ENCODE data around the gene THTPA. TPM values are rescaled to one million over a fixed set of nuclear protein-coding genes. Genes with fewer than 3 reads are reported as not detected.
A peak's percentile ranks its signal among the peaks of the same experiment; 100 is the strongest.

Gene THTPA
- total RNA-seq, 1 experiment from 2014 or later = 20.0 TPM

GRCh38 chr14:23538785-23539184, 17.3 kb upstream of the THTPA start:
- Mint-ChIP-seq H3K4me1 (peaks cover 57% of the 10 kb centered on the region), H3K36me3 (peaks cover 28% of the 10 kb centered on the region), H3K27ac (peak overlapping the region; percentile 100), H3K9me3 (no peaks in the 10 kb centered on the region), H3K27me3 (ENCODE audit: low read depth) (no peaks in the 10 kb centered on the region), H3K4me3 (peak overlapping the region; percentile 83)
- POLR2A ChIA-PET = interaction anchor here (0.6 to 5.5 kb wide), 13 partner anchors 10 to 761 kb away, joined by 3 to 102 read pairs (median 14); partner anchors contain the start of genes DHRS1, JPH4, NOP9 and PABPN1
- DNase-seq (ENCODE audit: low spot score) = peak; percentile 58
- CTCF ChIA-PET = interaction anchor here (0.5 to 7.8 kb wide), 23 partner anchors 8 to 967 kb away, joined by 3 to 181 read pairs (median 6); partner anchors contain the start of genes AP1G2, NGDN and ZFHX2
- 0 out of 2 replicates have a peak, but pooled peaks have one; percentile 65 for TF ChIP-seq ERG (CRISPR knock-in tag; IDR thresholded peaks at IDR 0.05)
- TF ChIP-seq JUN (CRISPR knock-in tag; IDR thresholded peaks at IDR 0.05) = no peak
- TF ChIP-seq ATF1 (CRISPR knock-in tag; IDR thresholded peaks at IDR 0.05) = no peak
- TF ChIP-seq CBFB (CRISPR knock-in tag; IDR thresholded peaks at IDR 0.05; ENCODE audit: low read depth) = no peak
- peak; percentile 94 for TF ChIP-seq ZNF263 (CRISPR knock-in tag; IDR thresholded peaks at IDR 0.05; ENCODE audit: low read depth)
- TF ChIP-seq USF1 (CRISPR knock-in tag; IDR thresholded peaks at IDR 0.05) = no peak
- TF ChIP-seq ZNF281 (CRISPR knock-in tag; IDR thresholded peaks at IDR 0.05) = peak; percentile 44; the same call in 1 of the 2 replicates
- ATAC-seq = peak; percentile 6

- Mint-ChIP-seq H3K36me3 (peaks cover 23% of the 10 kb centered on the region), H3K4me1 (peaks cover 57% of the 10 kb centered on the region), H3K27ac (peak overlapping the region; percentile 100), H3K9me3 (no peaks in the 10 kb centered on the region), H3K4me3 (peak overlapping the region; percentile 83), H3K27me3 (ENCODE audit: low read depth) (no peaks in the 10 kb centered on the region)
- ChIA-PET CTCF (interaction anchor here (0.5 to 7.8 kb wide), 19 partner anchors 10 to 968 kb away, joined by 3 to 181 read pairs (median 6); partner anchors contain the start of genes AP1G2, NGDN and ZFHX2), POLR2A (interaction anchor here (0.6 to 5.5 kb wide), 11 partner anchors 9 to 219 kb away, joined by 3 to 102 read pairs (median 19); partner anchors contain the start of genes JPH4, PABPN1, THTPA and ZFHX2)
- ATAC-seq = peak; percentile 22
- DNase-seq (ENCODE audit: low spot score) = peak; percentile 77
- 0 out of 2 replicates have a peak, but pooled peaks have one; percentile 53 for TF ChIP-seq MYBL2 (CRISPR knock-in tag; IDR thresholded peaks at IDR 0.05)
- no peak for TF ChIP-seq TP53 (CRISPR knock-in tag; IDR thresholded peaks at IDR 0.05)
- TF ChIP-seq ZNF532 (CRISPR knock-in tag; IDR thresholded peaks at IDR 0.05; ENCODE audit: borderline replicate concordance) = no peak
- TF ChIP-seq TEAD1 (CRISPR knock-in tag; IDR thresholded peaks at IDR 0.05) = no peak
- no peak for TF ChIP-seq AR (CRISPR knock-in tag; IDR thresholded peaks at IDR 0.05)
- TF ChIP-seq TCF7 (CRISPR knock-in tag; IDR thresholded peaks at IDR 0.05; ENCODE audit: low read depth) = no peak
- TF ChIP-seq MLX (CRISPR knock-in tag; IDR thresholded peaks at IDR 0.05) = no peak
- no peak for TF ChIP-seq CDX4 (CRISPR knock-in tag; IDR thresholded peaks at IDR 0.05; ENCODE audit: borderline replicate concordance)
- TF ChIP-seq ATF1 (CRISPR knock-in tag; IDR thresholded peaks at IDR 0.05) = no peak
- TF ChIP-seq FOXP1 (CRISPR knock-in tag; IDR thresholded peaks at IDR 0.05; ENCODE audit: borderline replicate concordance) = peak; percentile 55; the same call in 1 of the 2 replicates
- peak; percentile 46; the same call in 1 of the 2 replicates for TF ChIP-seq SP1 (CRISPR knock-in tag; conservative IDR thresholded peaks at IDR 0.05)
- TF ChIP-seq FOXK1 (CRISPR knock-in tag; IDR thresholded peaks at IDR 0.05) = no peak
These were observed 16.6 kb upstream of the THTPA start for GRCh38 chr14:23539248-23540140.
